Measurements from ENCODE around the gene P2RY2. TPM values are rescaled to one million over a fixed set of nuclear protein-coding genes. Genes with fewer than 3 reads are reported as not detected.
"Not testable (repeated sequence)": the region's sequence is repeated elsewhere in the genome, so short reads cannot be mapped to it uniquely, and the experiment has no call there.

P2RY2 gene
- total RNA-seq, 1 donor from 2014 or later: 12.1 TPM

DNA sequence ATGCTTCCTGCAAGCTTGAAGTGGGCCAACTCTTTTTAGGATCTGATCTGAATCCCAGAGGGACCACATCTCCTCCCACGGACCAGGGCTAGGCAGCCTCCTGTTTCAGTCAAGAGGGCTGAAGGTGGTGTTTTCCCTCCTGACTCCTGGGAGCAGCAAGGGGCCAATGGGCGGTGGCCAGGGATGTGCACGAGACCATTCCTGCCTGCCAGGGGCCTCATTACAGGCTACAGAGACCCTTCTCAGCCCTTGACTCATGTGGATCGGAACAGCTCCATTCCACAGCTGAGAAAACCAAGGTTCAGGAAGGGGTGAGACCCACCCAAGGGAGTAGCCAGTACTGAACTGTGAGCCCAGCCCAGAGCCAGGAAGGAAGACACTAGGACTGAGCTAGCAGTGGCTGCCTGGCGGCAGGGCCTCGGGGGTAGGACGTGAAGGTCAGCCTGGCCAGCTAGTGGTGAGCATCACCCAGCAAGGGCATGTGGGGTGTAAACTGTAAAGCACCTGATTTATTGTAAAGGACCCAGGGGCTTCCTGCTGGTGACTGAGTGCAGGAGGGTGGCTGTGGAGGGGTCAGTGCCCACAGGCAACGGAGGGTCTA lies 50.7 kb downstream of the P2RY2 start:
- no peaks in the 10 kb centered on the region for H3K9me3 Mint-ChIP-seq
- H3K27me3 Mint-ChIP-seq: peaks cover 12% of the 10 kb centered on the region
- no peak for TF ChIP-seq CTCF (conservative IDR thresholded peaks at IDR 0.05)
- H3K4me1 Mint-ChIP-seq (ENCODE audit: unreplicated experiment): peaks cover 39% of the 10 kb centered on the region
- DNase-seq (ENCODE audit: extremely low spot score, unreplicated experiment): peak; percentile 61
- H3K36me3 Mint-ChIP-seq: no peaks in the 10 kb centered on the region
- H3K4me3 Mint-ChIP-seq: no peak overlapping the region
- peak overlapping the region; percentile 95 for H3K27ac Mint-ChIP-seq

DNA sequence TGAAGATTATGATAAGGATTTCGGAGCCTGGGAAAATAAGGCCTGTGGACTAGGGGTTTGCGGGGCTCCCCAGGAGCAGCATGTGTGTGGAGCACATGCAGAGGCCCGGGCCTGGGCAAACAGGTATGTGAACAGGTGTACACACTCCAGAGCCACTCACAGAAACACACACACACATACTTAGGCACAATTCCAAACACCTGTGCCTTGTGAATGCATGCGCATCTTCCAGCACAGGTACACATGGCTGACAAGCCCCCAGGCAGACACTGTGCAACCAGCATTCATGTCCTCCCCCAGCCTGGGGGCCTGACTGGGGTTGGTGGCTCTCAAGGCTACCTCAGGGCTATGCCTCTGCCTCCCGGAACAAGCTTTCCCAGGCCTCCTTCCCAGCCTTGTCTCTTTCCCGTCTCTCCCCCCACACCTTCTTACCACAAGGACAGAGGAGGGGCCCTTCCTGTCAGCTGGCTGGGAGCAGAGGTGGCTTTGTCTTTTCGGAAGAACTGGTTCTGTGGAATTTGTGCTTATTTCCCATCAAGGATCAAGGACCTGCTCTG lies 51.5 kb downstream of the P2RY2 start:
- no peaks in the 10 kb centered on the region for H3K9me3 Mint-ChIP-seq
- peak overlapping the region; percentile 72 for H3K4me3 Mint-ChIP-seq
- H3K27ac Mint-ChIP-seq: peak overlapping the region; percentile 95
- no peak for TF ChIP-seq CTCF (conservative IDR thresholded peaks at IDR 0.05)
- DNase-seq (ENCODE audit: extremely low spot score, unreplicated experiment): peak; percentile 67
- peaks cover 43% of the 10 kb centered on the region for H3K4me1 Mint-ChIP-seq (ENCODE audit: unreplicated experiment)
- no peaks in the 10 kb centered on the region for H3K36me3 Mint-ChIP-seq
- H3K27me3 Mint-ChIP-seq: peaks cover 11% of the 10 kb centered on the region

DNA sequence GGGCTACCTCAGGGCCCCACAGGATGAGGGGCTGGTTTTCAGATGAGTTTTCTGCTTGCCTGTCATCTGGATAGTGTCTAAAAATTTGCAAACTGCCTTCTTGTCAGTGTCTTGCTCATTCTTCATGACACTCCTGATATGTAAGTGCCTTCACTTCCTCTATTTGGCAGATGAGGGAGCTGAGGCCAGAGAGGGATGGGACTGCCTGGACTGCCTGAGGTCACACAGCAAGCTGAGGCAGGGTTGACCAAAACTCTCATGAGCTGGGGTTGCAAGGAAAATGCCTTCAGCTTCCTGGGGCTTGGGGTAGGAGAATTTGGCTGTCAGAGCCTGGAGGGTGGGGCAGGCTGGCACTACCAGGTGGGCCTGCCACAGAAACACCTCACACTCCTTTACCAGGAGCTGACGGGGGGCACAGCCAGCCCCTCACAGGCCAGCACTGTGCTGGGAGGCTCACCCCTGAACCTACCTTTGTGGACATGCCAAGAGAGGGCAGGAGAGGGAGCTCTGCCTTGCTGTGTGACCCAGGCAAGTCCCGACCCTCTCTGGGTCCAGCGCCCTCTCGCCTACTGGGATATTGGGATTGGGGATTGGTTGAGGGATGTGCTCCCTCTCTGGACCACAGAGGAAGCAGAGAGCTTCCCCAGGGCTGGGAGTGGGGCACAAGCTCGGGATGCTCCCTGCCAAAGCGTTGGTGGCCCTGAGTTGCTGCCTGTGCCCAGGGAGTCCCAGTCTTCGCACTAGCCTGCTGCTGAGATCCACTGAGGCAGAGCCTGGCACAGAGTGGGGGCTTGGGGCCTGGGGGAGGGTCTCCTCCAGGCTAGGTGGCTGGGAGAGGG lies 52.2 kb downstream of the P2RY2 start:
- H3K4me1 Mint-ChIP-seq (ENCODE audit: unreplicated experiment): peaks cover 46% of the 10 kb centered on the region
- H3K36me3 Mint-ChIP-seq: no peaks in the 10 kb centered on the region
- peaks cover 5% of the 10 kb centered on the region for H3K27me3 Mint-ChIP-seq
- TF ChIP-seq CTCF (conservative IDR thresholded peaks at IDR 0.05): no peak
- H3K4me3 Mint-ChIP-seq: peak overlapping the region; percentile 72
- peak; percentile 60 for DNase-seq (ENCODE audit: extremely low spot score, unreplicated experiment)
- H3K9me3 Mint-ChIP-seq: no peaks in the 10 kb centered on the region
- H3K27ac Mint-ChIP-seq: peak overlapping the region; percentile 95

DNA sequence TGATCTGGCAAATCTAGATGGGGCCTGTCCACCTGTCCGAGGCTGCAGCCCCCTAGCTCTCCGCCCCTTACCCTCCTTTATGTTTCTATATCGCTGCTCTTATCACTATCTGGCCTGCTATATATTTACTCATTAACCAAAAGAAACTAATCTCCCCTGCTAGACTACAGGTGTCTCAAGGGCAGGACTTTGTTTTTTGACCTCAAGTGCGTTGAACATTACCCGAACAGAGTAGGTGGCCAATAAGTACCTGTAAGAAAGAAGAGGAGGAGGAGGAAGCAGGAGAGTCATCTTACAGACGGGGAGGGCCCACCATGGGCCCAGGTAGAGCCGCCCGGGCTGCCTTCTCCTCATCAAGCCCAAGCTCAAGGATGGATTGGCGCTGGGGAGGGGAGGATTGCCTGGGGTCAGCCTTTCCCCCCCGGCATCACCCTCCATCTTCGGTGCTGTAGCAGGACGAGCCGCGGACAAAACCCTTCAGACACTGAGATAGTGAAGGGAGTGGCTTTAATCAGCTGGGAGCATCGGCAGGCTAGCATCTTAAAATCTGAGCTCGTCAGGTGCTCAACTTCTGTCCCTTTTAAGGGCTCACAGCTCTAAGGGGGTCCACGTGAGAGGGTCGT lies 52.9 kb downstream of the P2RY2 start:
- H3K27ac Mint-ChIP-seq: peak overlapping the region; percentile 91
- no peaks in the 10 kb centered on the region for H3K36me3 Mint-ChIP-seq
- peaks cover 45% of the 10 kb centered on the region for H3K4me1 Mint-ChIP-seq (ENCODE audit: unreplicated experiment)
- no peak for TF ChIP-seq CTCF (conservative IDR thresholded peaks at IDR 0.05)
- H3K4me3 Mint-ChIP-seq: peak overlapping the region; percentile 44
- H3K9me3 Mint-ChIP-seq: no peaks in the 10 kb centered on the region
- DNase-seq (ENCODE audit: extremely low spot score, unreplicated experiment): peak; percentile 42
- peaks cover 3% of the 10 kb centered on the region for H3K27me3 Mint-ChIP-seq

DNA sequence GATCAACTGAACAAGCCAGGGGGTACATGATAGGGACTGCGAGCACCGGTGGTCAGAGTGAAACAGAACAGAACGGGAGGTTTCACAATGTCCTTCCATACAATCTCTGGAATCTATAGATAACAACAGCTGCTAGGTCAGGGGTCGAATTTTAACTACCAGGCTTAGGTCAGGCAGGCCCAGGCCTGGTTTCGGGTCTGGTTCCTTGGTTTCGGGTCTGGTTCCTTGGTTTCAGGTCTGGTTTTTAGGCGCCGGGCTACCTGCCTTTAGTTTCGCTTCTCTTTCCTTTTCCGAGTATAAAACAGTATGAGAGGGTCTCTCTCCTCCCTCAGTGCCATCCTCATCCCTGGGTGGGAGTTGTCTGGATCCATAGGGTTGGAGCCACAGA lies 53.4 kb downstream of the P2RY2 start:
- H3K27me3 Mint-ChIP-seq; DNase-seq (ENCODE audit: extremely low spot score, unreplicated experiment); H3K36me3 Mint-ChIP-seq; H3K9me3 Mint-ChIP-seq: not testable (repeated sequence)
- H3K4me1 Mint-ChIP-seq (ENCODE audit: unreplicated experiment): peaks cover 43% of the 10 kb centered on the region
- peak overlapping the region; percentile 44 for H3K4me3 Mint-ChIP-seq
- H3K27ac Mint-ChIP-seq: peak overlapping the region; percentile 91

All from type B pancreatic cell (in vitro differentiated cells).